Measurements from ENCODE around the gene ANO10. TPM values are rescaled to one million over a fixed set of nuclear protein-coding genes. Genes with fewer than 3 reads are reported as not detected.

The ANO10 gene
- total RNA-seq, 2 experiments from 2014 or later, result 9.3 to 9.7 TPM

GRCh38 chr3:43353393-43353792, 268.4 kb downstream of the ANO10 start:
- Mint-ChIP-seq H3K27ac (no peak overlapping the region), H3K9me3 (peaks cover 68% of the 10 kb centered on the region), H3K36me3 (ENCODE audit: low read depth) (peaks cover 46% of the 10 kb centered on the region), H3K4me1 (ENCODE audit: low read depth) (peaks cover 10% of the 10 kb centered on the region), H3K27me3 (ENCODE audit: low read depth) (no peaks in the 10 kb centered on the region), H3K4me3 (no peak overlapping the region)
- no peak for DNase-seq
- intact Hi-C loops (cut with micrococcal nuclease), result no loop called here
- CTCF ChIA-PET, result no interaction called here

- H3K27ac Mint-ChIP-seq, result no peak overlapping the region
- H3K4me3 Mint-ChIP-seq, result no peak overlapping the region
- H3K4me1 Mint-ChIP-seq (ENCODE audit: low read depth), result peaks cover 39% of the 10 kb centered on the region
- H3K9me3 Mint-ChIP-seq, result peaks cover 37% of the 10 kb centered on the region
- no peaks in the 10 kb centered on the region for H3K27me3 Mint-ChIP-seq (ENCODE audit: low read depth)
- CTCF ChIA-PET, result no interaction called here
- intact Hi-C loops (cut with micrococcal nuclease), result no loop called here
- H3K36me3 Mint-ChIP-seq (ENCODE audit: low read depth), result peaks cover 73% of the 10 kb centered on the region
- DNase-seq, result no peak
These were observed 272.1 kb downstream of the ANO10 start for GRCh38 chr3:43349716-43350115.

- intact Hi-C loops (cut with micrococcal nuclease), result no loop called here
- Mint-ChIP-seq H3K4me1 (ENCODE audit: low read depth) (peaks cover 45% of the 10 kb centered on the region), H3K27ac (no peak overlapping the region), H3K4me3 (no peak overlapping the region), H3K9me3 (peaks cover 30% of the 10 kb centered on the region), H3K27me3 (ENCODE audit: low read depth) (no peaks in the 10 kb centered on the region), H3K36me3 (ENCODE audit: low read depth) (peaks cover 74% of the 10 kb centered on the region)
- DNase-seq, result no peak
- CTCF ChIA-PET, result no interaction called here
These were observed 272.8 kb downstream of the ANO10 start for GRCh38 chr3:43348852-43349574.

DNA sequence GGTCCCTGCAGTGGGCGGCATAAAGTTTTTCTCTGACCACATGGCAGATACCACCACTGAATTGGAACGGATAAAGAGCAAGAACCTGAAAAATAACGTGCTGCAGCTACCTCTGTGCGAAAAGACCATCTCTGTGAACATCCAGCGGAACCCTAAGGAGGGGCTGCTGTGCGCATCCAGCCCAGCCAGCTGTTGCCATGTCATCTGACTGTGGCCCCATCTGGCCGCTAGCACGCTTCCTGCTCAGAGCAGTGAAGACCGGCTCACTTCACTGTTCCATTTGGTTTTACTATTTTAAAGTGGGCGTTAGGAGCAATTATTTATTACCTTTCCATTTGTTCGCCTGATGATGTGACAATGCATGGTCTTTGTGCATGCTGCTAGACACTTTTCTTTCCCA, 273.5 kb downstream of the ANO10 start:
- intact Hi-C loops (cut with micrococcal nuclease), result no loop called here
- CTCF ChIA-PET, result no interaction called here
- H3K27ac Mint-ChIP-seq, result no peak overlapping the region

DNA sequence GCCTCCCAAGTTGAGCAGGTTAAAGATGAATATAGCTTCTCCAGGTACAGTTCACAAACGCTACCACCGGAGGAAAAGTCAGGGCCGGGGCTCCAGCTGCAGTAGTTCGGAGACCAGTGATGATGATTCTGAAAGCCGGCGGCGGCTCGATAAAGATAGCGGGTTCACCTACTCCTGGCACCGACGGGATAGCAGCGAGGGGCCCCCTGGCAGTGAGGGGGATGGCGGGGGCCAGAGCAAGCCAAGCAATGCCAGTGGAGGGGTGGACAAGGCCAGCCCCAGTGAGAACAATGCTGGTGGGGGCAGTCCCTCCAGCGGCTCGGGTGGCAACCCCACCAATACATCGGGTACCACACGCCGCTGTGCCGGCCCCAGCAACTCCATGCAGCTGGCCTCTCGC, 274.0 kb downstream of the ANO10 start:
- Mint-ChIP-seq H3K4me3 (no peak overlapping the region), H3K9me3 (peaks cover 20% of the 10 kb centered on the region), H3K4me1 (ENCODE audit: low read depth) (peaks cover 57% of the 10 kb centered on the region), H3K36me3 (ENCODE audit: low read depth) (peaks cover 75% of the 10 kb centered on the region), H3K27me3 (ENCODE audit: low read depth) (no peaks in the 10 kb centered on the region), H3K27ac (peak overlapping the region; percentile 78)
- CTCF ChIA-PET, result no interaction called here
- no peak for DNase-seq
- intact Hi-C loops (cut with micrococcal nuclease), result no loop called here

More for the DNA sequence above, 273.5 kb downstream of the ANO10 start:
- Mint-ChIP-seq H3K4me1 (ENCODE audit: low read depth) (peaks cover 51% of the 10 kb centered on the region), H3K9me3 (peaks cover 23% of the 10 kb centered on the region), H3K27me3 (ENCODE audit: low read depth) (no peaks in the 10 kb centered on the region), H3K36me3 (ENCODE audit: low read depth) (peaks cover 75% of the 10 kb centered on the region), H3K4me3 (no peak overlapping the region)
- DNase-seq, result no peak

- intact Hi-C loops (cut with micrococcal nuclease), result no loop called here
- Mint-ChIP-seq H3K27ac (peak overlapping the region; percentile 78), H3K36me3 (ENCODE audit: low read depth) (peaks cover 75% of the 10 kb centered on the region), H3K4me1 (ENCODE audit: low read depth) (peaks cover 63% of the 10 kb centered on the region), H3K9me3 (peaks cover 14% of the 10 kb centered on the region), H3K4me3 (no peak overlapping the region), H3K27me3 (ENCODE audit: low read depth) (no peaks in the 10 kb centered on the region)
- peak; percentile 42 for DNase-seq
- CTCF ChIA-PET, result interaction anchor here (0.8 kb wide), 1 partner anchor 76 kb away, joined by 5 read pairs; no protein-coding TSS in a partner anchor
These were observed 274.6 kb downstream of the ANO10 start for GRCh38 chr3:43346978-43347749.

DNA sequence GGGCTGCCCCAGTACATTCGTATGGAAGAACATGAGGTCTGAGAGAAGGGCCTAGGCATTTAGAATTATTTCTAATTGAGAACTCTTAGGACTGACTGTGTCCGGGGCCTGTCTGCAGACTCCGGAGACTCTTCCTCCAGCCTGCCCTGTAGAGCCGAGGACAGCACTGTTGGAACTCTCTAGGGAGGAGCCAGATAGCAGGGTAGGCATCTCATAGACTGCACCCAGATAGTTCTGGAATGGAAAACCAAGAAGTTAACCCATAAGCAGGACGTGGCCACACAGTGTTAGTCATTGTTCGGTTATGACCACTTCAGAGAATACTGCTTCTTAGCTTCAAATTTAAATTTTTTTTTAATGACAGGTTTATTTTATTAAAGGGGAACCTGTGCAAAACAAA, 275.9 kb downstream of the ANO10 start:
- H3K36me3 Mint-ChIP-seq (ENCODE audit: low read depth), result peaks cover 63% of the 10 kb centered on the region
- H3K9me3 Mint-ChIP-seq, result peaks cover 3% of the 10 kb centered on the region
- H3K27me3 Mint-ChIP-seq (ENCODE audit: low read depth), result no peaks in the 10 kb centered on the region
- DNase-seq, result peak; percentile 55
- H3K27ac Mint-ChIP-seq, result peak overlapping the region; percentile 53
- no peak overlapping the region for H3K4me3 Mint-ChIP-seq
- intact Hi-C loops (cut with micrococcal nuclease), result no loop called here
- CTCF ChIA-PET, result no interaction called here
- H3K4me1 Mint-ChIP-seq (ENCODE audit: low read depth), result peaks cover 64% of the 10 kb centered on the region

DNA sequence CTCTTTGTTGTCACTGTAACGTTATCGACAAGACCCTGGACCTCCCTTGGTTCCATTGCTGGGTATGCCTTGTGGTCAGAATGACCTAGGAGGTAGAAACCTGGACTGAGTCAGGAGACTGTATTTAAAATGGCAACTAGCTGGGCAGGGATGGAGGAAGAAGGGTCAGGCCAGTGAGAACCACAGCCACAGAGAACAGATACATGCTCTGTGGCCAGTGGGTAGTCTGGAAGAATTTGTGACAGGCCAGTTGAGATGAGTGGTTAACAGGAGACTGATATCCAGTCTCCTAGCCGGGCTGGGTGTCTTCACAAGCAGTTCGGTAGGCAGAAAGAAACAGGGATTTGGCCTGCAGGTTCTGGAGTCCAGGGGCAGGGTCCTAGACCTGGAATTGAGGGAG, 276.6 kb downstream of the ANO10 start:
- H3K4me3 Mint-ChIP-seq, result no peak overlapping the region
- no peaks in the 10 kb centered on the region for H3K27me3 Mint-ChIP-seq (ENCODE audit: low read depth)
- peaks cover 63% of the 10 kb centered on the region for H3K36me3 Mint-ChIP-seq (ENCODE audit: low read depth)
- peaks cover 1% of the 10 kb centered on the region for H3K9me3 Mint-ChIP-seq
- CTCF ChIA-PET, result interaction anchor here (0.7 to 1.4 kb wide), 2 partner anchors 14 to 19 kb away, joined by 3 to 5 read pairs; no protein-coding TSS in a partner anchor
- H3K4me1 Mint-ChIP-seq (ENCODE audit: low read depth), result peaks cover 64% of the 10 kb centered on the region
- DNase-seq, result no peak
- peak overlapping the region; percentile 53 for H3K27ac Mint-ChIP-seq
- intact Hi-C loops (cut with micrococcal nuclease), result no loop called here

DNA sequence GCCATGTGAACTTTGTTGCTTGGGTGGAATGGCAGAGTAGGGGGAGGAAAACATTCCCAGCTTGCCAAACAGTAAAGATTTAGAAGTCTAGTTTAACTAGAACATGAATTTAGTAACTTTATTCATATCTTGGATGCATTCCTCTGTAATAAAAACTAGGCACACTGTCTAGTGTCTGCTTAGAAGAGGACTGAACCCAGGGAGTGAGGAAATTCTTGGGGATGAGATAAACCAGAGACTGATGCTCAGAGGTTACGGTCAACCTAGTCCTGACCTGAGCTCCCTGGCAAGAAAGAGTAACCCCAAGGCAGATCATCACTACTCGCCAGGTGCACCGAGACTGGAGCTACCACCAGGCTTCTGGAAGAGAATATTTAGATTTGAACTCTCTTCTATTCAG, 277.3 kb downstream of the ANO10 start:
- peaks cover 64% of the 10 kb centered on the region for H3K4me1 Mint-ChIP-seq (ENCODE audit: low read depth)
- CTCF ChIA-PET, result interaction anchor here (0.7 to 1.4 kb wide), 2 partner anchors 15 to 18 kb away, joined by 3 to 5 read pairs; no protein-coding TSS in a partner anchor
- H3K27me3 Mint-ChIP-seq (ENCODE audit: low read depth), result no peaks in the 10 kb centered on the region
- peaks cover 2% of the 10 kb centered on the region for H3K9me3 Mint-ChIP-seq
- H3K36me3 Mint-ChIP-seq (ENCODE audit: low read depth), result peaks cover 66% of the 10 kb centered on the region
- no peak for DNase-seq
- intact Hi-C loops (cut with micrococcal nuclease), result no loop called here
- no peak overlapping the region for H3K4me3 Mint-ChIP-seq
- no peak overlapping the region for H3K27ac Mint-ChIP-seq

DNA sequence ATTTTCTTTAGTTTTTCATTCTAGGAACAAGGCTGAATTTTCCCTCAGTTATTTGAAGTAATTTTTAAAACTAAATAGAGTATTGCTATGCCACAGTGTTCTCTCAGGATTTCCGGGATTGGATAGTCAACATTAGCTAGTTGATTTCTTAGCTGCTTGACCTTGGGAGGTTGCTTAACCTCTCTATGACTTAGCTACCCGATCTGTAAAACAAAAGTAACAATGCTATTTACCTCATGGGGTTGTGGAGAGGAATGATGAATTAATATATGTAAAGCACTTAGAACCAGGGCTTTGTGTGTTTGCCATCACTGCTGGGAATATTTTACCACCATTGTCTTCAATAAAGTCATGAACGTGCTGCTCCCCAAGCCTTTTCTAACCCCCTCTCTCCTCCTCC, 278.0 kb downstream of the ANO10 start:
- H3K27me3 Mint-ChIP-seq (ENCODE audit: low read depth), result no peaks in the 10 kb centered on the region
- no peak overlapping the region for H3K27ac Mint-ChIP-seq
- CTCF ChIA-PET, result no interaction called here
- H3K9me3 Mint-ChIP-seq, result peaks cover 3% of the 10 kb centered on the region
- intact Hi-C loops (cut with micrococcal nuclease), result no loop called here
- no peak for DNase-seq
- peaks cover 64% of the 10 kb centered on the region for H3K36me3 Mint-ChIP-seq (ENCODE audit: low read depth)
- H3K4me1 Mint-ChIP-seq (ENCODE audit: low read depth), result peaks cover 60% of the 10 kb centered on the region
- no peak overlapping the region for H3K4me3 Mint-ChIP-seq

DNA sequence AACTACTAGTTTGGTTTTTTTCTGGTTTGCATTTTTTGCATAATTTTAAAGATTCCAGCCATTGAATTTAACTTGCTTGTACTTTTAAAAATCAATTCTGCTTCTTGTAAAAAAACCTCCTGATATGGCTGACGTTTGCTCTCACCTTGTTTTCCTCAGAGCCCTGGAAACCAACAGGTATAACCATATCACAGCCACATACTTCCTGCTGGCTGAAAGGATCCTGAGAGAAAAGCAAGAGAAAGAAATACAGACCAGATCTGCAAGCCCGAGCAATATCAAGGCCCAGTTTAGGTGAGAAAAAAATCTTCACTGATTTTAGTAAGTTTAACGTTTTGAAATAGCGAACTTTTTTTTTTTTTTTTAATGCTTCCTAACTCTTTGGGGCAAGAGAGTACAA, 278.6 kb downstream of the ANO10 start:
- H3K9me3 Mint-ChIP-seq, result peaks cover 9% of the 10 kb centered on the region

GRCh38 chr3:43341788-43342187, 280.0 kb downstream of the ANO10 start:
- Mint-ChIP-seq H3K4me3 (no peak overlapping the region), H3K27ac (no peak overlapping the region), H3K36me3 (ENCODE audit: low read depth) (peaks cover 60% of the 10 kb centered on the region), H3K4me1 (ENCODE audit: low read depth) (peaks cover 43% of the 10 kb centered on the region), H3K27me3 (ENCODE audit: low read depth) (no peaks in the 10 kb centered on the region), H3K9me3 (peaks cover 15% of the 10 kb centered on the region)
- intact Hi-C loops (cut with micrococcal nuclease), result no loop called here
- CTCF ChIA-PET, result no interaction called here
- no peak for DNase-seq

More for the DNA sequence above, 278.6 kb downstream of the ANO10 start:
- DNase-seq, result no peak
- Mint-ChIP-seq H3K4me1 (ENCODE audit: low read depth) (peaks cover 54% of the 10 kb centered on the region), H3K27ac (no peak overlapping the region), H3K4me3 (no peak overlapping the region), H3K27me3 (ENCODE audit: low read depth) (no peaks in the 10 kb centered on the region), H3K36me3 (ENCODE audit: low read depth) (peaks cover 63% of the 10 kb centered on the region)
- CTCF ChIA-PET, result no interaction called here
- intact Hi-C loops (cut with micrococcal nuclease), result no loop called here

DNA sequence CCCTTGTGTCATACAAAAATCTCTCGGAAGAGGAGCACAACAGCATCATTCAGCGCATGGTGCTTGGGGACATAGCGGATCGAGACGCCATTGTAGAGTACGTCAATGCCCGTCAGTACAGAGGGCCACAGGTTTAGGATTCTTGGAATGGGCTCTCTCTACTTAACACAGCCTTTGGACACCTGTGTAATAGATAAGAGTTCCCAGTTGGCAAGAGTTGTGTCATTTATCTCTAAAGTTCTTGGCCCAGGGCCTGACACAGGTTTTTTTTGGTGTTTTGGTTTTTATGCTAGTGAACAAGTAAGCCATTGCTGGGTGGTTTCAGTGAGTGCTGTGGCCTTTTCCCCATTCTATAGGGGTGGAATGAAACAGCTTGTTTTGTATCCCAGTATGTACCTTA, 281.4 kb downstream of the ANO10 start:
- Mint-ChIP-seq H3K4me1 (ENCODE audit: low read depth) (peaks cover 32% of the 10 kb centered on the region), H3K27ac (no peak overlapping the region), H3K36me3 (ENCODE audit: low read depth) (peaks cover 65% of the 10 kb centered on the region), H3K27me3 (ENCODE audit: low read depth) (no peaks in the 10 kb centered on the region), H3K9me3 (peaks cover 27% of the 10 kb centered on the region), H3K4me3 (no peak overlapping the region)
- CTCF ChIA-PET, result no interaction called here
- intact Hi-C loops (cut with micrococcal nuclease), result no loop called here
- no peak for DNase-seq

All from activated naive CD4-positive, alpha-beta T cell treated with anti-CD3 and anti-CD28 coated beads for 36 hours (primary cell).